H1 (cell line): ENCODE measurements around the gene ZNF358. TPM values are rescaled to one million over a fixed set of nuclear protein-coding genes. Genes with fewer than 3 reads are reported as not detected.

Experiments used
- CTCF ChIA-PET: fragments of 300-600 bp; sonication (Branson Sonifier 250); formaldehyde crosslinking; loops from one replicate; lab custom pipeline; 2021; ENCODE audit not compliant: partially characterized antibody; lab: Charles Lee
- POLR2A ChIA-PET: fragments of 300-600 bp; sonication (Branson Sonifier 250); formaldehyde crosslinking; loops from one replicate; lab custom pipeline; 2021; ENCODE audit warnings: inconsistent platforms; ENCODE audit not compliant: partially characterized antibody; lab: Charles Lee
- DNase-seq, 2 experiments: peaks; one replicate each; pipeline versions ENCODE4 v3.0.0 to v3.0.0-alpha.2; 2010 to 2022; ENCODE audit warnings: low spot score in 2 of 2, low read depth in 1 of 2, mixed read lengths in 1 of 2
- FAIRE-seq: peaks from 2 replicates; lab custom pipeline; 2011; peaks lifted over from hg19 to GRCh38; lab: Jason Lieb, UNC
- H2AFZ ChIP-seq: 2 replicates; pipeline ENCODE4 v1.8.1; 2012; ENCODE audit warnings: low read length, inconsistent platforms
- H2AK5ac ChIP-seq: 2 replicates; pipeline ENCODE4 v1.6.1; 2013; ENCODE audit warnings: low read depth, low read length
- H2BK120ac ChIP-seq: replicated peaks from 2 replicates; pipeline ENCODE3; 2013; ENCODE audit warnings: low read depth, low read length, inconsistent platforms
- H2BK12ac ChIP-seq: 2 replicates; pipeline ENCODE4 v1.6.1; 2013; ENCODE audit warnings: low read depth, low read length
- H2BK15ac ChIP-seq: 2 replicates; pipeline ENCODE4 v1.6.1; 2013; ENCODE audit warnings: low read length
- H2BK20ac ChIP-seq: 2 replicates; pipeline ENCODE4 v1.6.1; 2013; ENCODE audit warnings: low read length
- H2BK5ac ChIP-seq: 2 replicates; pipeline ENCODE4 v1.6.1; 2013; ENCODE audit warnings: low read depth, low read length
- H3K14ac ChIP-seq: 2 replicates; pipeline ENCODE4 v1.6.1; 2013; ENCODE audit warnings: inconsistent platforms; ENCODE audit not compliant: insufficient read length
- H3K18ac ChIP-seq: 2 replicates; pipeline ENCODE4 v1.6.1; 2013; ENCODE audit warnings: low read length; ENCODE audit errors: extremely low read depth
- H3K23ac ChIP-seq: 2 replicates; pipeline ENCODE4 v1.6.1; 2013; ENCODE audit warnings: inconsistent platforms; ENCODE audit not compliant: insufficient read length
- H3K23me2 ChIP-seq: 2 replicates; pipeline ENCODE4 v1.6.1; 2013; ENCODE audit warnings: low read depth, low read length
- H3K27ac ChIP-seq: 2 replicates; pipeline ENCODE4 v1.6.1; 2011; ENCODE audit warnings: low read depth, low read length, inconsistent platforms
- H3K27me3 ChIP-seq, 4 experiments: replicated peaks in 1 of 4; 1 replicate in 1 of 4; 2 replicates in 3 of 4; pipeline versions ENCODE4 v1.6.1 to v1.8.1; 2011 to 2013; ENCODE audit warnings: low read length in 3 of 4, mild to moderate bottlenecking in 3 of 4, inconsistent platforms in 2 of 4, mixed read lengths in 2 of 4, moderate library complexity in 1 of 4; ENCODE audit not compliant: control insufficient read depth in 3 of 4, insufficient read depth in 3 of 4; ENCODE audit errors: extremely low read depth in 1 of 4
- H3K36me3 ChIP-seq, 4 experiments: 2 replicates each; pipeline versions ENCODE4 v1.6.1 to v1.8.1; 2011 to 2013; ENCODE audit warnings: mild to moderate bottlenecking in 4 of 4, low read length in 3 of 4, moderate library complexity in 2 of 4, control low read depth in 1 of 4, inconsistent platforms in 1 of 4; ENCODE audit not compliant: insufficient read depth in 4 of 4, control insufficient read depth in 2 of 4
- H3K4ac ChIP-seq: replicated peaks from 2 replicates; pipeline ENCODE3; 2013; ENCODE audit warnings: low read length, low read depth, mixed read lengths, inconsistent platforms; ENCODE audit not compliant: insufficient read length
- H3K4me1 ChIP-seq, 4 experiments: replicated peaks in 1 of 4; 1 replicate in 1 of 4; 2 replicates in 3 of 4; pipeline versions ENCODE4 v1.6.1 to v1.8.1; 2011 to 2013; ENCODE audit warnings: low read length in 3 of 4, inconsistent platforms in 2 of 4, mixed read lengths in 1 of 4; ENCODE audit not compliant: insufficient read depth in 4 of 4, control insufficient read depth in 3 of 4
- H3K4me2 ChIP-seq, 2 experiments: 2 replicates each; pipeline versions ENCODE4 v1.6.1 to v1.8.1; 2011 to 2013; ENCODE audit warnings: low read depth in 2 of 2, low read length in 2 of 2, control low read depth in 1 of 2, inconsistent platforms in 1 of 2, mild to moderate bottlenecking in 1 of 2; ENCODE audit not compliant: insufficient read depth in 1 of 2
- H3K4me3 ChIP-seq, 4 experiments: fragments of 200-600, 300-600 bp in 1 of 4; sonication (generic), shearing (Covaris generic), sonication (Bioruptor Twin) in 1 of 4; 2 replicates each; pipeline versions ENCODE4 v1.5.1 to v1.8.1; 2011 to 2016; ENCODE audit warnings: low read length in 4 of 4, low read depth in 3 of 4, control low read depth in 2 of 4, inconsistent platforms in 2 of 4, mild to moderate bottlenecking in 2 of 4, mixed read lengths in 1 of 4, moderate library complexity in 1 of 4; ENCODE audit not compliant: insufficient read depth in 2 of 4; ENCODE audit errors: extremely low read depth in 1 of 4
- H3K56ac ChIP-seq: replicated peaks from 2 replicates; pipeline ENCODE3; 2013; ENCODE audit warnings: low read depth, mild to moderate bottlenecking, mixed read lengths, low read length, inconsistent platforms; ENCODE audit not compliant: insufficient read length
- H3K79me1 ChIP-seq: 2 replicates; pipeline ENCODE4 v1.6.1; 2013; ENCODE audit warnings: low read depth, low read length, control low read depth
- H3K79me2 ChIP-seq, 2 experiments: 2 replicates each; pipeline versions ENCODE4 v1.6.1 to v1.8.1; 2012 to 2013; ENCODE audit warnings: low read length in 2 of 2, mild to moderate bottlenecking in 2 of 2, inconsistent platforms in 1 of 2; ENCODE audit not compliant: insufficient read depth in 2 of 2, control insufficient read depth in 1 of 2
- H3K9ac ChIP-seq, 4 experiments: replicated peaks in 1 of 4; 1 replicate in 1 of 4; 2 replicates in 3 of 4; pipeline versions ENCODE4 v1.6.1 to v1.8.1; 2011 to 2013; ENCODE audit warnings: low read depth in 3 of 4, low read length in 3 of 4, control low read depth in 2 of 4, mild to moderate bottlenecking in 2 of 4, moderate library complexity in 2 of 4, inconsistent platforms in 1 of 4; ENCODE audit errors: extremely low read depth in 1 of 4
- H3K9me3 ChIP-seq, 2 experiments: 2 replicates each; pipeline versions ENCODE4 v1.6.1 to v1.8.1; 2012 to 2013; ENCODE audit warnings: mild to moderate bottlenecking in 2 of 2, moderate library complexity in 2 of 2, control low read depth in 1 of 2, inconsistent platforms in 1 of 2, low read depth in 1 of 2, low read length in 1 of 2, mixed read lengths in 1 of 2; ENCODE audit not compliant: insufficient read depth in 2 of 2
- H4K20me1 ChIP-seq, 2 experiments: replicated peaks in 1 of 2; 2 replicates each; pipeline versions ENCODE3 to v1.8.1; 2011 to 2013; ENCODE audit warnings: inconsistent platforms in 2 of 2, low read length in 2 of 2, mild to moderate bottlenecking in 1 of 2; ENCODE audit not compliant: insufficient read depth in 2 of 2, control insufficient read depth in 1 of 2
- H4K5ac ChIP-seq: 2 replicates; pipeline ENCODE4 v1.6.1; 2013; ENCODE audit warnings: low read length, low read depth, mixed read lengths, inconsistent platforms; ENCODE audit not compliant: insufficient read length
- H4K8ac ChIP-seq: 2 replicates; pipeline ENCODE4 v1.8.0; 2013; ENCODE audit warnings: mild to moderate bottlenecking, moderate library complexity, low read length, inconsistent platforms; ENCODE audit not compliant: insufficient read depth; ENCODE audit errors: extremely low read depth
- H4K91ac ChIP-seq: replicated peaks from 2 replicates; pipeline ENCODE3; 2013; ENCODE audit warnings: low read length, mixed read lengths, inconsistent platforms; ENCODE audit not compliant: insufficient read length
- ASH2L ChIP-seq: fragments of 200-600, 300-600 bp; sonication (generic); IDR thresholded peaks from one replicate; pipeline ENCODE4 v1.7.1; 2017; ENCODE audit warnings: low read length
- EGR1 ChIP-seq: IDR thresholded peaks from 2 replicates; pipeline ENCODE4 v1.6.1; 2011; ENCODE audit warnings: low read depth, low read length, borderline replicate concordance
- FOSL1 ChIP-seq: IDR thresholded peaks from 2 replicates; pipeline ENCODE4 v1.6.1; 2011; ENCODE audit warnings: mild to moderate bottlenecking, low read depth, low read length, moderate library complexity; ENCODE audit not compliant: insufficient read depth
- GABPA ChIP-seq: IDR thresholded peaks from 2 replicates; pipeline ENCODE4 v1.6.1; 2011; ENCODE audit warnings: mild to moderate bottlenecking, low read length, moderate library complexity, borderline replicate concordance; ENCODE audit not compliant: insufficient read depth
- HDAC2 ChIP-seq, 2 experiments: fragments of 300-600 bp in 1 of 2; sonication (generic) in 1 of 2; IDR thresholded peaks; 2 replicates each; pipeline ENCODE4 v1.6.1; 2011 to 2012; ENCODE audit warnings: low read depth in 2 of 2, low read length in 2 of 2, mild to moderate bottlenecking in 2 of 2, moderate library complexity in 2 of 2, borderline replicate concordance in 1 of 2, inconsistent platforms in 1 of 2
- KDM4A ChIP-seq: IDR thresholded peaks from one replicate; pipeline ENCODE4 v1.7.1; 2012; ENCODE audit warnings: low read depth, mild to moderate bottlenecking, moderate library complexity, low read length, inconsistent platforms; ENCODE audit not compliant: severe bottlenecking
- KDM5A ChIP-seq: fragments of 200-600 bp; IDR thresholded peaks from 2 replicates; pipeline ENCODE4 v1.7.1; 2012; ENCODE audit warnings: mild to moderate bottlenecking, low read length, inconsistent platforms, mixed read lengths
- POLR2AphosphoS5 ChIP-seq: IDR thresholded peaks from 2 replicates; pipeline ENCODE4 v1.6.1; 2011; ENCODE audit warnings: low read depth, low read length
- RNF2 ChIP-seq: fragments of 200-900, 300-1000 bp; sonication (generic); IDR thresholded peaks from 2 replicates; pipeline ENCODE4 v1.7.1; 2016; ENCODE audit warnings: borderline replicate concordance, low read depth, mild to moderate bottlenecking, antibody characterized with exemption, low read length; ENCODE audit not compliant: poor library complexity, severe bottlenecking; ENCODE audit errors: missing control alignments
- SIRT6 ChIP-seq: IDR thresholded peaks from one replicate; pipeline ENCODE4 v1.7.1; 2012; ENCODE audit warnings: low read length, inconsistent platforms
- SUZ12 ChIP-seq: fragments of 200-600 bp; sonication (generic); IDR thresholded peaks from 2 replicates; pipeline ENCODE4 v1.6.1; 2012; ENCODE audit warnings: mild to moderate bottlenecking, inconsistent platforms, low read length, moderate library complexity, mixed read lengths
- YY1 ChIP-seq: IDR thresholded peaks from 2 replicates; pipeline ENCODE4 v1.6.1; 2011; ENCODE audit warnings: low read depth, mild to moderate bottlenecking, low read length
- WGBS, 2 experiments: shearing (Covaris generic) in 1 of 2; methylation state at CpG; one replicate each; pipeline versions ENCODE4 v1.1.6 to v1.1.7; 2013 to 2015; ENCODE audit warnings: low lambda C conversion rate in 2 of 2, mixed read lengths in 2 of 2, inconsistent platforms in 1 of 2, low coverage in 1 of 2, missing lambda C conversion rate in 1 of 2; ENCODE audit not compliant: insufficient replicate concordance in 2 of 2, insufficient coverage in 1 of 2, insufficient read length in 1 of 2; ENCODE audit errors: extremely low coverage in 1 of 2, missing lambda C conversion rate in 1 of 2; 5-methylcytosine and 5-hydroxymethylcytosine counted together
- polyA plus RNA-seq, 7 experiments: library from polyadenylated mRNA; depleted of rRNA in 3 of 7; stranded (reverse) in 5 of 7; unstranded in 2 of 7; fragments of >200 nt in 5 of 7; fragments of 200-250 nt in 2 of 7; gene quantifications; 1 replicate in 5 of 7; 2 replicates in 1 of 7; 4 replicates in 1 of 7; pipeline versions ENCODE4 v1.2.1 to v1.2.3, GENCODE V29; 2011 to 2013; ENCODE audit warnings: missing spikeins in 2 of 7, mixed read lengths in 2 of 7
- total RNA-seq: library from RNA; stranded (reverse); fragmentation: NEBNext Ultra II Directional; extraction: Animal tissue kit (Norgen Biotek cat#: 25700); gene quantifications from 2 replicates; pipeline ENCODE4 v1.2.1, GENCODE V29; 2021

ZNF358 gene
- total and polyA plus RNA-seq, 2 of the 8 experiments (the other 6 are each of a cell fraction or from before 2014, with no cell fraction given) = 40.0 to 60.3 TPM

GRCh38 chr19:7529610-7530490, 13.9 kb downstream of the ZNF358 start:
- no peak overlapping the region for H3K18ac ChIP-seq
- no peak for FAIRE-seq
- no peak for TF ChIP-seq KDM5A
- TF ChIP-seq EGR1 = no peak
- no peak for TF ChIP-seq HDAC2 (IDR thresholded peaks at IDR 0.05; ENCODE audit: borderline replicate concordance in 1 of 2, low read depth in 2 of 2, low read length in 2 of 2)
- TF ChIP-seq RNF2 = no peak
- TF ChIP-seq POLR2AphosphoS5 = no peak
- TF ChIP-seq GABPA = no peak
- TF ChIP-seq SUZ12 = no peak
- no peak for TF ChIP-seq ASH2L
- TF ChIP-seq KDM4A = no peak
- no peak for TF ChIP-seq SIRT6
- TF ChIP-seq YY1 = no peak
- no peak for TF ChIP-seq FOSL1

More at GRCh38 chr19:7529610-7530490, 13.9 kb downstream of the ZNF358 start:
- Histone ChIP-seq H3K56ac (no peak overlapping the region), H3K9ac (no peak overlapping the region), H2BK120ac (no peak overlapping the region), H3K9me3 (no peaks in the 10 kb centered on the region), H3K27ac (no peak overlapping the region), H4K91ac (no peak overlapping the region), H2BK5ac (no peak overlapping the region), H2BK12ac (no peak overlapping the region), H3K23me2 (no peaks in the 10 kb centered on the region; the same call in 1 of the 2 replicates), H3K23ac (no peak overlapping the region), H3K79me1 (no peaks in the 10 kb centered on the region), H3K4me2 (no peak overlapping the region), H3K14ac (no peak overlapping the region), H3K27me3 (no peaks in the 10 kb centered on the region), H3K4me1 (peaks cover 0 to 6% (median 2%) of the 10 kb centered on the region in 4 experiments; a peak in 3 of 7 replicates), H2AK5ac (no peak overlapping the region), H3K4me3 (no peak overlapping the region), H2BK15ac (no peak overlapping the region), H4K8ac (no peak overlapping the region), H3K4ac (no peak overlapping the region), H2BK20ac (no peak overlapping the region), H3K36me3 (peaks cover 0 to 9% (median 0%) of the 10 kb centered on the region in 4 experiments; a peak in 3 of 8 replicates), H4K5ac (no peak overlapping the region), H4K20me1 (peaks cover 0 to 4% of the 10 kb centered on the region in 2 experiments), H3K79me2 (no peaks in the 10 kb centered on the region), H2AFZ (no peak overlapping the region)
- DNase-seq = no peak
- ChIA-PET POLR2A (interaction anchor here (0.8 to 7.6 kb wide), 2 partner anchors 9 to 12 kb away, joined by 3 to 80 read pairs; partner anchors contain the start of gene MCOLN1), CTCF (no interaction called here)
- 88% methylated on average over 33 of the region's 33 CpGs; no CpG with 5 or more reads in 1 of the 2 experiments for WGBS, 2 experiments
